22Rv1 (cell line): ENCODE data around the gene NAA10.

Experiments used
- CTCF ChIP-seq: fragments of 450-650 bp; IDR thresholded peaks from 2 replicates; pipeline ENCODE4 v1.5.1; 2017; ENCODE audit warnings: mild to moderate bottlenecking
- ZFX ChIP-seq: fragments of 450-650 bp; IDR thresholded peaks from 2 replicates; pipeline ENCODE4 v1.6.1; 2017; ENCODE audit warnings: antibody characterized with exemption, borderline replicate concordance

- TF ChIP-seq CTCF: no peak
- no peak for TF ChIP-seq ZFX
These were observed 25.9 kb upstream of the NAA10 start for GRCh38 chrX:153960786-153961185.
